Mammary epithelial cell (primary cell): Measurements from ENCODE around the gene HAS3.

ENCODE experiments used
- EZH2 ChIP-seq: IDR thresholded peaks from 2 replicates; pipeline ENCODE4 v1.6.1; 2012; ENCODE audit warnings: low read length, inconsistent platforms, borderline replicate concordance
- TF ChIP-seq, protein P1 (sequence below), 2 donors: IDR thresholded peaks in 1 of 2; conservative IDR thresholded peaks in 1 of 2; 2 replicates each; pipeline ENCODE4 v1.5.1; 2011 to 2012; ENCODE audit warnings: inconsistent platforms in 2 of 2, low read length in 2 of 2, mild to moderate bottlenecking in 2 of 2, control low read depth in 1 of 2, low read depth in 1 of 2; ENCODE audit not compliant: insufficient read depth in 1 of 2; ENCODE audit errors: extremely low read depth in 1 of 2

DNA sequence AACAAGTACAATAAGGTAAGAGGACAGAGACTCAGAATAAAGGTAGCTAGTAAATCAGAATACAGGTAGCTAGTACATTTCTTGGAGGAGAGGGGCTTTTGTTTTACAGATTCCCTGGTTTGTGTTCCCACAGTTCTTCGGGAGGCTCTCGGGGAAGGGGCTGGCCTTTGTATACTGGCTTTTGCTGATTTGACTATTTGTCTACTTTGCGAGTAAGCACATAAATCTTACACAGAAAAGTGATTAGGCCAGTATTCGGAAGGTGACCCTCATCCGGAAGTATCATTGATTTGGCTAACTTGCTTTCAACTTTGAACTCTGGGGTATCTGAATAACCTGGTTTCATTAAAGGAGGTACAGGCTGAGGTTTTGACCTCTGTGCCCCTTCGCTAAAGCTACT lies 60.1 kb downstream of the HAS3 start:
- TF ChIP-seq, protein P1, sequence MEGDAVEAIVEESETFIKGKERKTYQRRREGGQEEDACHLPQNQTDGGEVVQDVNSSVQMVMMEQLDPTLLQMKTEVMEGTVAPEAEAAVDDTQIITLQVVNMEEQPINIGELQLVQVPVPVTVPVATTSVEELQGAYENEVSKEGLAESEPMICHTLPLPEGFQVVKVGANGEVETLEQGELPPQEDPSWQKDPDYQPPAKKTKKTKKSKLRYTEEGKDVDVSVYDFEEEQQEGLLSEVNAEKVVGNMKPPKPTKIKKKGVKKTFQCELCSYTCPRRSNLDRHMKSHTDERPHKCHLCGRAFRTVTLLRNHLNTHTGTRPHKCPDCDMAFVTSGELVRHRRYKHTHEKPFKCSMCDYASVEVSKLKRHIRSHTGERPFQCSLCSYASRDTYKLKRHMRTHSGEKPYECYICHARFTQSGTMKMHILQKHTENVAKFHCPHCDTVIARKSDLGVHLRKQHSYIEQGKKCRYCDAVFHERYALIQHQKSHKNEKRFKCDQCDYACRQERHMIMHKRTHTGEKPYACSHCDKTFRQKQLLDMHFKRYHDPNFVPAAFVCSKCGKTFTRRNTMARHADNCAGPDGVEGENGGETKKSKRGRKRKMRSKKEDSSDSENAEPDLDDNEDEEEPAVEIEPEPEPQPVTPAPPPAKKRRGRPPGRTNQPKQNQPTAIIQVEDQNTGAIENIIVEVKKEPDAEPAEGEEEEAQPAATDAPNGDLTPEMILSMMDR (conservative IDR thresholded peaks at IDR 0.05 in 1 of 2, IDR thresholded peaks at IDR 0.05 in 1 of 2; ENCODE audit: extremely low read depth in 1 of 2, insufficient read depth in 1 of 2, low read depth in 1 of 2, low read length in 2 of 2) = no peak
- TF ChIP-seq EZH2 = no peak
